HG02973 (cell line): ENCODE measurements around the gene POMT1.
"Not testable (repeated sequence)": the region's sequence is repeated elsewhere in the genome, so short reads cannot be mapped to it uniquely, and the experiment has no call there.

Source experiments
- ATAC-seq: cut with Tn5 transposase; IDR thresholded peaks from one replicate; pipeline ENCODE4 v1.9.1; 2021; ENCODE audit warnings: moderate library complexity; ENCODE audit not compliant: unreplicated experiment

The POMT1 gene

GRCh38 chr9:131550465-131550864 lies 47.7 kb downstream of the POMT1 start:
- not testable (repeated sequence) for ATAC-seq

- ATAC-seq = no peak
Observed at GRCh38 chr9:131552030-131552429, 49.3 kb downstream of the POMT1 start.

GRCh38 chr9:131554087-131554842 lies 51.5 kb downstream of the POMT1 start:
- no peak for ATAC-seq

GRCh38 chr9:131554843-131555351 lies 52.2 kb downstream of the POMT1 start:
- no peak for ATAC-seq

- ATAC-seq = no peak
Observed at GRCh38 chr9:131555841-131556673, 53.3 kb downstream of the POMT1 start.

GRCh38 chr9:131557855-131558548 lies 55.3 kb downstream of the POMT1 start:
- no peak for ATAC-seq

GRCh38 chr9:131559421-131560000 lies 56.8 kb downstream of the POMT1 start:
- no peak for ATAC-seq

- no peak for ATAC-seq
Observed at GRCh38 chr9:131562032-131562959, 59.6 kb downstream of the POMT1 start.

GRCh38 chr9:131565369-131565768 lies 62.7 kb downstream of the POMT1 start:
- no peak for ATAC-seq

- no peak for ATAC-seq
Observed at GRCh38 chr9:131566158-131566557, 63.4 kb downstream of the POMT1 start.

- ATAC-seq = no peak
Observed at GRCh38 chr9:131567910-131568309, 65.2 kb downstream of the POMT1 start.
